Breast epithelium (tissue), 4 donors: ENCODE results near the gene SLC27A1. TPM values are rescaled to one million over a fixed set of nuclear protein-coding genes. Genes with fewer than 3 reads are reported as not detected.
"Not testable (repeated sequence)": the region's sequence is repeated elsewhere in the genome, so short reads cannot be mapped to it uniquely, and the experiment has no call there.

Source experiments
- DNase-seq, 2 donors: peaks; one replicate each; pipeline ENCODE4 v3.0.0-alpha.2; 2019; ENCODE audit warnings: low spot score in 2 of 2
- H3K27ac ChIP-seq, 2 donors: fragments of 200-600 bp; sonication (generic) in 1 of 2; one replicate each; pipeline ENCODE4 v1.5.1; 2016 to 2019; ENCODE audit warnings: mild to moderate bottlenecking in 1 of 2
- H3K27me3 ChIP-seq, 2 donors: fragments of 200-600 bp; sonication (generic) in 1 of 2; one replicate each; pipeline versions ENCODE4 v1.5.1 to v1.6.0; 2017 to 2019; ENCODE audit warnings: control low read depth in 1 of 2, mild to moderate bottlenecking in 1 of 2
- H3K36me3 ChIP-seq: fragments of 200-600 bp; one replicate; pipeline ENCODE4 v1.5.1; 2019
- H3K4me1 ChIP-seq, 2 donors: fragments of 200-600 bp; sonication (generic); one replicate each; pipeline ENCODE4 v1.5.1; 2016 to 2019; ENCODE audit warnings: control low read depth in 1 of 2
- H3K4me3 ChIP-seq, 3 donors: fragments of 200-600 bp; sonication (generic); 1 replicate in 2 of 3; 2 replicates in 1 of 3; pipeline ENCODE4 v1.5.1; 2016 to 2019; ENCODE audit warnings: mild to moderate bottlenecking in 3 of 3, moderate library complexity in 2 of 3
- H3K9me3 ChIP-seq, 2 donors: fragments of 200-600 bp; sonication (generic) in 1 of 2; one replicate each; pipeline ENCODE4 v1.5.1; 2016 to 2019; ENCODE audit warnings: control low read depth in 1 of 2
- CTCF ChIP-seq, 3 donors: fragments of 450-650 bp; IDR thresholded peaks; one replicate each; pipeline ENCODE4 v1.5.1; 2016 to 2017; ENCODE audit warnings: antibody characterized with exemption in 3 of 3, mild to moderate bottlenecking in 3 of 3, moderate library complexity in 3 of 3
- POLR2A ChIP-seq: fragments of 450-650 bp; IDR thresholded peaks from one replicate; pipeline ENCODE4 v1.6.1; 2016; ENCODE audit warnings: antibody characterized with exemption, mild to moderate bottlenecking, moderate library complexity
- POLR2AphosphoS5 ChIP-seq, 3 donors: sonication (generic); formaldehyde crosslinking; IDR thresholded peaks; one replicate each; pipeline ENCODE4 v1.6.1; 2017; ENCODE audit warnings: antibody characterized with exemption in 3 of 3
- intact Hi-C: fragments of 100-400 bp; cut with DNase I; formaldehyde crosslinking; loops from one replicate; pipeline ENCODE4 v1.15.1; 2023; ENCODE audit warnings: low total_unique reads
- total RNA-seq, 3 donors: library from RNA; depleted of rRNA; stranded (reverse); fragments of >200 nt; gene quantifications; one replicate each; pipeline ENCODE4 v1.1.0, GENCODE V29; 2016

Gene SLC27A1
- total RNA-seq, 3 donors from 2014 or later, result 32.4 to 35.4 (median 34.8) TPM

GRCh38 chr19:17515408-17516149 is 45.3 kb downstream of the SLC27A1 start:
- TF ChIP-seq CTCF (IDR thresholded peaks at IDR 0.05) (no peak), POLR2AphosphoS5 (IDR thresholded peaks at IDR 0.05) (no peak), POLR2A (no peak)
- H3K27ac ChIP-seq, result no peak overlapping the region
- peaks cover 9 to 12% of the 10 kb centered on the region in 2 donors for H3K9me3 ChIP-seq
- DNase-seq, result no peak
- H3K4me1 ChIP-seq, result peaks cover 0 to 2% of the 10 kb centered on the region in 2 donors
- intact Hi-C loops, result no loop called here
- H3K27me3 ChIP-seq, result no peaks in the 10 kb centered on the region
- no peak overlapping the region for H3K4me3 ChIP-seq
- H3K36me3 ChIP-seq, result no peaks in the 10 kb centered on the region

- H3K4me1 ChIP-seq, result no peaks in the 10 kb centered on the region
- no peaks in the 10 kb centered on the region for H3K36me3 ChIP-seq
- H3K27me3 ChIP-seq, result no peaks in the 10 kb centered on the region
- no peak for DNase-seq
- TF ChIP-seq POLR2A (no peak), CTCF (IDR thresholded peaks at IDR 0.05) (no peak), POLR2AphosphoS5 (IDR thresholded peaks at IDR 0.05) (no peak)
- intact Hi-C loops, result no loop called here
- H3K9me3 ChIP-seq, result peaks cover 11 to 12% of the 10 kb centered on the region in 2 donors
- H3K27ac ChIP-seq, result no peak overlapping the region
- H3K4me3 ChIP-seq, result no peak overlapping the region
These were observed 47.6 kb downstream of the SLC27A1 start for GRCh38 chr19:17517898-17518297.

GRCh38 chr19:17518654-17519053 is 48.3 kb downstream of the SLC27A1 start:
- not testable (repeated sequence) for DNase-seq

GRCh38 chr19:17519967-17520366 is 49.6 kb downstream of the SLC27A1 start:
- intact Hi-C loops, result no loop called here
- Histone ChIP-seq H3K36me3 (no peaks in the 10 kb centered on the region), H3K27me3 (no peaks in the 10 kb centered on the region)

More at GRCh38 chr19:17518654-17519053, 48.3 kb downstream of the SLC27A1 start:
- H3K36me3 ChIP-seq, H3K27ac ChIP-seq, H3K4me3 ChIP-seq, H3K27me3 ChIP-seq, H3K4me1 ChIP-seq, intact Hi-C loops: not testable (repeated sequence)
- peaks cover 11 to 12% of the 10 kb centered on the region in 2 donors for H3K9me3 ChIP-seq

GRCh38 chr19:17520865-17521264 is 50.5 kb downstream of the SLC27A1 start:
- Histone ChIP-seq H3K9me3 (peaks cover 11 to 12% of the 10 kb centered on the region in 2 donors), H3K27ac (no peak overlapping the region), H3K36me3 (no peaks in the 10 kb centered on the region), H3K4me3 (no peak overlapping the region), H3K27me3 (peaks cover 0 to 3% of the 10 kb centered on the region in 2 donors), H3K4me1 (no peaks in the 10 kb centered on the region)
- intact Hi-C loops, result no loop called here
- TF ChIP-seq POLR2A (no peak), POLR2AphosphoS5 (IDR thresholded peaks at IDR 0.05) (no peak), CTCF (IDR thresholded peaks at IDR 0.05) (no peak)
- DNase-seq, result no peak

More at GRCh38 chr19:17519967-17520366, 49.6 kb downstream of the SLC27A1 start:
- no peaks in the 10 kb centered on the region for H3K4me1 ChIP-seq
- DNase-seq, result no peak
- no peak overlapping the region for H3K4me3 ChIP-seq
- TF ChIP-seq POLR2A (no peak), POLR2AphosphoS5 (IDR thresholded peaks at IDR 0.05) (no peak), CTCF (IDR thresholded peaks at IDR 0.05) (no peak)
- H3K9me3 ChIP-seq, result peaks cover 11 to 12% of the 10 kb centered on the region in 2 donors
- H3K27ac ChIP-seq, result no peak overlapping the region
